Hematopoietic multipotent progenitor cell treated with erythropoietin and hydrocortisone succinate and interleukin-3 and kit ligand, for 8 days (in vitro differentiated cells): ENCODE measurements around the gene LRRN4.
"Not testable (repeated sequence)": the region's sequence is repeated elsewhere in the genome, so short reads cannot be mapped to it uniquely, and the experiment has no call there.

Source experiments
- DNase-seq: peaks from one replicate; pipeline ENCODE4 v3.0.0-alpha.2; 2015

LRRN4 gene

DNA sequence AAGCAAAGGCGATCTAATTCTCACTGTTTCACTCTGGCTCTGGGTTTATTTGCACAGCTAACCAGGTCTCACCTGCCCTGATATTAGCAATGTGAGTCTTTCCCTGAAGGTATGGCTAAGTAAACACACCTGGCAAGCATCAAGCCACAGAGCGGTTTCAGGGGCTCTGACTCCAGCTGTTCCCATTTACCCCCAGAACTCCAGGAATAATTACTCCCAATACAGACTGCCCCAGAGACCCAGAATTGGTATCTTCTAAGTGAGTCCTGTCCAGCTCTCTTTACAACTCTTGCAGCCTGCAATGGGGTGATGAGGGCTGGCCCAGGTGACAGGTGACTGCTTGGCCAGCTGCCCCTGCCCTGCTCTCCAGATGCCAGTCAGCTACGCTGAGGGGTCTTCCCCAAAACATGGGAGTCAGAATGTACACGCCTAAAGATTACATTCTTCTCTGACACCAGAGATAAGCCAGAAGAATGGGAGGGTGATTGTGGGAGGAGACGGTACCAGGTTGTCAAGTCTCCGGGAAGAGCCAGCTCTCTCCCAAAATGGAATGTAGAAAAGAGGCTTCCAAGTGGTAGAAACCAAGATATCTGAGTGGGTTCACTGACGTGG, 4.9 kb upstream of the LRRN4 start:
- DNase-seq: no peak

DNA sequence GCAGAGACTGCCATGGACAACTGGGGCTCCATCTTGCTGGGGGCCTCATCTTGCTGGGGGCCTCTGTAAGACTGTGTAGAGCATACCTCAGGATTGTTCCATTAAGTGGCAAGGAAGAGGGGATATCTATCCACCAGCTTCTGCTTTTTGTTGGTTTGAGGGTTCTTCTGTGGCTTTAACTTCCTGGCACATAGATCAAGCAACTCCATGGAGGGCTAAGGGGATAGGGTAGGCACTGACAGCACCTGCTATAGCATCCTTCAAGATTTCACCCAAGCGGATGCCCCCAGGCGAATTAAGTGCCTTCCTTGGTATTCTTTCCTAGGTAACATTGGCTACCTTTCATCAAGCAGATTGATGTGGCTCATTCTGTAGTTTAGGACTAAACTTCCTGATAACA, 3.8 kb upstream of the LRRN4 start:
- no peak for DNase-seq

DNA sequence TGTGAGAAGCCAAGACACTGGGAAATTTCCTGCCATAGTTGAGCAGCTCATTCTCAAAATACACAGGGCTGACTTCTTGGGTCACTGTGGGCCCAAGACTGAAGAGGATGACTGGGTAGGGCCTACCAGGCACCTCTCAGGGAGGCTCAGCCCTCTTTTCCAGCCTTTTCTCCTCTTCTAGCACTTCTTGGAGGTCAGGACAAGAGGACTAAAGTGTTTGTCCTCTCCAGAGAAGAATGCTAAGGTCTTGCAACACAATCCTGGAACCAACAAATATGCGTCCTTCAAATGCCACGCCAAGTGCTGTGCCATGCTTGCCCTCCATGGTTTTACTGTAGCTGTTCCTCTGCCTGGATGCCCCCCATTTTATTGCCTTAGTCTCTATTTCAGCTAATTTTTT, 3.3 kb upstream of the LRRN4 start:
- DNase-seq: no peak

DNA sequence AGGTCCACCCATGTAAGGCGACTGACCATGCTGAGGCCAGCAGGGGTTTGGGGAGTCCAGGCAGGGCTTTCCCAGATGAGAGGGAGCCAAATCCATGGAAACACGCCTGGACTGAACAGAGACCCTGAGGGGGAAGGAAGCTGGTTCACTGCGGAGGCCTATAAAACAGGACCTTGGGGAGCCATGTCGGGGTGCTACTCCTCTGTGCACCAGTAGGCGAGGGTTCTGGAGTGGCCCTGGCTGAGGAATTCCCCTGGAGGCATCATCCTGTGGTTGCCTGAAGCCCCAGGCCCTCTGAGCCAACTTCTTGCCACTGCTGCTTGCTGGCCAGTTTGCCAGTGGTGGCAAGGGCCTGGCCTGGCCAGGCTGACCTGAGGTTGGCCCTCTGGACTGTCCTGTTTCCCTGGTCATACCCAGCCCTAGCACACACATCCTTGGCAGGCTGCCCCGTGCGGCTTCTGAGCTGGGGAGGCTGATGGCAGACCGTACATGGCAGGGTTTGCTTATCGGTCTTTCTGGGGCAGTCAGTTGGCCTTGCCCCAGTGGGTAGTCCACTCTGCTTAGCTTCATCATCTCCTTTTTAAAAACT, 2.2 kb upstream of the LRRN4 start:
- DNase-seq: no peak

DNA sequence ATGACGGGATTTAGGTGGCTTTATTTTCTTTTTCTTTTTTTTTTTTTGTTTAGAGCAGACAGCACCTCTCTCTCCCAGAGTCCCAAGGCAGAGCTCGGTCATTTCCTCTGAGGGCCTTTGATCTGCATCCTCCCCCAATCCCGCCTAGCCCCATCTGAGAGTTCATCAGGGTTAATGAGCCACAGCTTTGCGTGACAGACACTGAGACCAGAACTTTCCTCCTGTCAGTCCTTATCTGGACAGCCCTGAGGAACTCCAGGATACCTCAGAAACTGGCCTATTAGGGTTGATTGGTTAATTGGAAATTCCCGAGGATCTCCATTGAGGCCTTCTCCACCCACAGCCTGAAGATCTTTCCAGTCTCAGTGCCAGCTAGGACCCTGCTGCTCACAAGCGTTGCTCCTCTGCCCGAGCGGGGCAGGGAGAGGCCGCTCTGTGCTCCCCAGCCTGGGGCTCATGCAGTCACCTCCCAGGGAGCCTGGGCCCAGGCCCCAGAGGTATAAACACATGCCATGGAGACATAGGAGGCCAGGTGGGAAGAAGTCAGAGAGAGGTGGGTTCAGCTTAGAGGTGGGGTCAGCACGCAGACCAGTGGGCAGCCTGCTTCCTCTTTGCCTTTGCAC, 1.4 kb upstream of the LRRN4 start:
- no peak for DNase-seq

DNA sequence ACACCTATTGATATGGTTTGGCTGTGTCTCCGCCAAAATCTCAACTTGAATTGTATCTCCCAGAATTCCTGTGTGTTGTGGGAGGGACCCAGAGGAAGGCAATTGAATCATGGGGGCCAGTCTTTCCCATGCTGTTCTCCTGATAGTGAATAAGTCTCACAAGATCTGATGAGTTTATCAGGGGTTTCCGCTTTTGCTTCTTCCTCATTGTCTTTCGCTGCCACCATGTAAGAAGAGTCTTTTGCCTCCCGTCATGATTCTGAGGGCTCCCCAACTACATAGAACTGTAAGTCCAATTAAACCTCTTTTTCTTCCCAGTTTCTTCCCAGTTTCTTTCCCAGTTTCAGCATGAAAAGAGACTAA, 810 bp upstream of the LRRN4 start:
- DNase-seq: not testable (repeated sequence)

DNA sequence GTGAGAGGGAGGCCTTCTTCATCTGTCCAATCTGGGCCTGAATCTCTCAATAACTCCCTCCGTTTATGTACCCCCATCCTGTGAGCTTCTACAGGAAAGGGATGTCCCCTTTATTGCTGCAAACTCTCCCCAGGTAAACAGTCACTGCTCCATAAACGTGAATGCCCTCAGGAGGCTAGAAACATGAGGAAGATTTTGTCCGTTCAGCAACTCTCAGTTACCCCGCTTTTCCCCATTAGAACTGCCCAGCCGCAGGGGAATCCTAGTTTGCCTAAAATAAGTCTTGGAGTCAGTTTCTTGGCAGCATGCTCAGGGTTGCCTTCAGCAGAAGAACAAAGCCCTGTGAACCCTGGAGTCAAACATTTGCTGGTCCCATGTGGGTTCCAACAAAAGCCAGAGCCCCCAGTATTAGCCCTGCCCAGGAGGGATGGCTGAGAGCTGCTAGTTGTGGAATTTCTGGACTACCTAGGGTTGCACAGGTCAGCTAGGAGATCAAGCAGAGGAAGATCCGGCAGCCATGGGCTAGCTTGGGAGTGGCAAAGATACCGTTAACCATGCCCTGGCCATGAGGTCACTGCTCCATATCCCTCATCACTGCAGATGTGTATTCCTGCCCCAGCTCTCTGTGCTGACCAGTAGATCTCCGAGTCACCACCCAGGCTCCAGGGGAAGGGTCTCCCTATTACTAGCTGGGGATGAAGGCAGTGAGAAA, 640 bp downstream of the LRRN4 start:
- no peak for DNase-seq

DNA sequence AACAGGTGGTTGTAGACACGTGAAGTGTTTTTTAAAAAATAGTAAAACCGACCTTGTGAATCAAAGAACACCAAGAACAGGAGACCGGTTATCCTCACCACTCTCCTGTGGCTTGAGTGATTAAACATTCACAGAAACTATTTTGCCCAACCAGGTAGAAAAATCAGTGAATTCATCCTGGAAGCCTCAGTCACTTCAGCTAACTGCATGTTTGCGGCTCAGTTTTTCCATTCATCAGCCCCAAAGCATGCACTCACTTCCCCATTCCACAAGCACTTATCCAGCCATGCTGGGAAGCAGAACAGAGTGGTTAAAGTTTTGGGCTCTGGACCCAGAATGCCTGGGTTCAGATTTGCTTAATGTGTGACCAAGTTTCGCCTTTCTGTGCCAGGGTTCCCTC, 2.4 kb downstream of the LRRN4 start:
- no peak for DNase-seq

DNA sequence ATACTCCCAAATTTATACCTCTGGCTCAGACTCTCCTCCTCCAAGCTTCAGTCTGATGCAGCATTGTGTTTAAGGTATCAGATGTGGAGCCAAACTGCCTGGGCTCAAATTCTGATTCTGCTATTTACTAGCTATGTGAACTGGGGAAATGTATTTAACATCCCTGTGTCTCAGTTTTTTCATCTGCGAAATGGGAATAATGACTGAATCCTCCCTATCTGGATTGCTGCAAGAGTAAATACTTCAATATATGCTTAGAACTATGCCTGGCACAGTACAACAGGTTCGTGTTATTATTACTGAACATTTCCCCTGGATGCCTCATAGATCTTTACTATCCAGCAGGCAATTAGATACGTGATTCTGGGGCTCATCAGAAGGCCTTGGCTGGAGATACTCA, 5.5 kb downstream of the LRRN4 start:
- DNase-seq: no peak

DNA sequence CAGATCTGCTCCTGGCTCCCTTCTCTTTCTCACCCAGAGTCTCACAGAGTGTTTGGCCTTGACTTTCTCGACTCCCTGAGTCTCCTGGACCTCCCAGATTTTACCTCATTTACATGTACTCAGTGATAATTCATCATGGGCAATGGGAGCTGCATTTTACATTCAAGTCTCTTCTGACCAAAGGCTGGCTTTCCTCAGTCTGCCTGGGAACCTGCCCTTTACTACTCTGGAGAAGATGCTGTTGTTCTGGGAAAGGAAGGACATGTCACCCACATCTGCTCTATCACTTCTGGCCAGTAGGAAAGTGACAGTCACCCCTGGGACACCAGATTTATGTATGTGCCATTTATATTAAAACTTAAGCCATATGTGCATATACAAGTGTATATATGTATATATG, 7.4 kb downstream of the LRRN4 start:
- DNase-seq: no peak

DNA sequence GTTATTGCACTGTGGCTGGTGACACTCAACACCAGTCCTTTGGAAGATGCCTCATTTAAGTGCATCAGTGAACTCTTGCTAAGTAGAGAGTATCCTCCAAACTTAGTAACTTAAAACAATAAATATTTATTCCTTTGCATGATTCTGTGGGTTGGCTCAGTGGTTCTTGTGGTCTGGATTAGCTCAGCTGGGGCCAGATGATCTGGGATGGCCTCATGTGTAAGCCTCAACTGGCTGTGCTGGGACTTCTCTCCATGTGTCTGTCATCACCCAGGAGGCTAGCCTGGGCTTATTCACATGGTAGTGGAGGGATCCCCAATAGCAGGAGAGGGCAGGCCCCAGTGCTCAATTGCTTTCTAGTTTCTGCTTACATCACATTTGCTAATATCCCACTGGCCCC, 8.3 kb downstream of the LRRN4 start:
- no peak for DNase-seq

DNA sequence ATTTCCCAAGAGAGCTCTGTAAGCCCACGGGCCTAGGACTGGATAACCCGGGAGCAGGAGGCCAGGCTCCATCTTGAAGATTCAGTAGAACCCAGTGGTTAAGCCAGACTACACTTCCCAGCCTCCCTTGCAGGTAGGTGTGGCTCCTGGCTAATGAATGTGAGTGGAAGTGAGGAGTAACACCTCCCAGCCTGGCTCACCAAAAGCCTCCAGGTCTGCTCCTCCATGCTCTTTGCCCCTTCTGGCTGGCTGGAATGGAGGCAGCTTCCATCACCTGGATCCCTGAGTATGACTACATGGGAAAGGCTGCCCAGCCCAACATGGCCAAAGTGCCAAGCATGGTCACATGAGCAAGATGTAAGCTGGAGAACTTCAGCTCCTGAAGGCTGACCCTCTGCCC, 9.7 kb downstream of the LRRN4 start:
- DNase-seq: peak; percentile 31

DNA sequence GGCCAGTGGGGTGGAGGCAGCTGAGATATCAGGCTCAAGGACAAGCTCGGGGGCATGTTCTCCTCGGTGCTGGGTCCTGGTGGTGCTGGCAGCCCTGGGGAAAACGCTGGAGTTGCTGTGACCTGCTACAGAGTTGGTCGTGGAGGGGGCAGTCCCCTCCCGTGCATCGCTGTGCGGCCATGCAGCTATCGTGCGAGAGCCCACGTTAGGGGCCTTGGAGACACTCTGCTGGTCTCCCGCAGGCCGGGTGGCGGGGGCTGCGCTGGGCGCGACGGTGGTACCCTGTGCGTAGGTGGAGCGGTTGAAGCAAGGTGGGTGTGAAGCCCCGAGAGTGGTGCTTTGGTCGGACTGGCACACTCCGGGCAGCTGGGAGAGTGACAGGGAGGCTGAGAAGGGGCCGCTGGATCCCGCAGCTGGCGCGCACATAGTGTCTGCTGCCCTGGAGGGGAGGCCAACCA, 12.0 kb downstream of the LRRN4 start:
- no peak for DNase-seq

DNA sequence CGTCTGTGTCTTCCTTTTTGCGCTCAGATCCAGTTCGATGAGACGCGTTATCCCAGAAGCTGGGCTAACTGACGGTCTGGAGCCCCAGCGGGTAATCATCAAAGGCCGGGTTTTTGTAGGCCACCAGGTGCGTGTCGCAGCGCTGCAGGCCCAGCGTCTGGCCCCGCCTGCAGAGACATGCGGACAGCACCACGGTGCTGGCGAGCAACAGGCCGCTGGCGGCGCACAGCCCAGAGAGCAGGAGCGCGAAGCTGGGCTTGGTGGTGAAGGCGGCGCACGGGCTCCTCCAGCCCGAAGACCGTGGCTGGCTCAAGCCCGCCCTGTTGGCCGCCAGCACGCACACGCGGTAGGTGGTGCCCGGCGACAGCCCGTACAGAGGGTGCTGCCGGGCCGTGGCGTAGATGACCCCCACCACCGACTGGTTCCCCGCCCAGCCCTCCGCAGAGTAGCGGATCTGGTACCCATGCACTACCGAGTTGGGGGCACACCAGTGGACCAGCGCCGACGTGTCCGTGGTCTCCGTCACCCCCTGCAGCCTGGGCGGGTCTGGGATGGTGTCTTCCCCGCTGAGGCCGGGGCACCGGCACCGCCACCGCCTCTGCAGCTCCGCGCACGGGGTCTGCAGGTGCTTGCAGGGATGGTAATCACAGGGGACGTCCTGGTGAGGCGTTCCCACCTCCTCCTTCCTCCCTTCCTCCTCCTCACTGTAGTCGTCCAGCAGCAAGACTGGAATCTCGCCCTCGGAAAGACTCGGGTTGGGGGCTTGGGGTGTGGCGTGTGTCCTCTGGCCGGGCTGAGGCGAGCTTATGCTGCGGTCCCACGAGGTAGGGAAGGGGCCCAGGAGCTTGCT, 12.7 kb downstream of the LRRN4 start:
- no peak for DNase-seq

DNA sequence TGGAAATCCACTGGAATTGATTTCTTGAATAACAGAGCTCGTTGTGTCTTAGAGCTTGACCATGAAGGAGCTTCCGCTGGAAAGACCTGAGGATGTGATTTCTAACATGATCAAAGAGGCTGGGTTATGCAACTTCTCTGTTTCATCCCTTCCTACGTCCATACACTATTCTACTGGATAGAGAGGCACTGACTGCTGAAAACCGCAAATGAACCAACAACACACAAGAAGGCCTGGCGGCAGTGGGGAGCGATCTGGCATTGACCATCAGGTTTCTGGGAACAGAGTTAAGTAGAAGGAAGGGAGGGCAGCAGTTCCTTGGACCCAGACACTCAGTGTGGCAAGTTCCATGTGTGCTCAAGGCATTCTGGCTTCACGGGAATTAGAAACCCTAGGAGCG, 13.3 kb downstream of the LRRN4 start:
- no peak for DNase-seq

DNA sequence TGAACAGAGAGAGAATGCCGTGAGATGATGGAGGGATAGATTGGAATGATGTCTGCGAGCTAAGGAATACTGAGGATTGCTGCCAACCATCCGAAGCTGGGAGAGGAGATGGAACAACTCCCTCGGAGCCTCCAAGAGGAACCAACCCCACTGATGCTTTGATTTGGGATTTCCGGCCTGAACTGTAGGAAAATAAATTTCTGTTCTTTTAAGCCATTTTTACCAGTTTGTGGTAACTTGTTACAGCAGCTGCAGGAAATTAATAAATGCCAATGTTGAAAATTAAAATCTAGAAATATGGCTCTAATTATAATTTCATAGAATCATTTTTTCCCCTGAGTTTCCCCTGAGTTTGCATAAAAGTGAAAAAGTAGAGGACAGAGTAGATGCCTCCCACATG, 14.1 kb downstream of the LRRN4 start:
- DNase-seq: no peak

DNA sequence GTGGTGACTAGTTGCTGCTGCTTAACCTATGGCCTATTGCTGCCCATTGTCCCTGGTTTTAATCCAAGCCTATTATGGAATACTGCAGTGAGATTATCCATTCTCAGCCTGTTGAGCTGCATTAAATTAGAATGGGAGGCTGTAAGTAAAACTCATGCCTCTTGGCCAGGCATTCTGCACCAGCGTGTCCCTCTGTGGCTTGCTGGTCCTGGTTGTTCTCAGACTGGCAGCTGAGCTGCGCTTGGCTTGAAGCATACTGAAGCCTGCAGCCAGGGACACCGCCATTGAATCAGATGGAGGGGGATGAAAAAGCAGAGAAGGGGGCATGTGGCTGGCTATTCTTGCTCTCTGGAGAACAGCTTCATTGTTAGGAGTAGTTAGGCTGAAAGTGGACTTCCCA, 15.6 kb downstream of the LRRN4 start:
- DNase-seq: no peak

DNA sequence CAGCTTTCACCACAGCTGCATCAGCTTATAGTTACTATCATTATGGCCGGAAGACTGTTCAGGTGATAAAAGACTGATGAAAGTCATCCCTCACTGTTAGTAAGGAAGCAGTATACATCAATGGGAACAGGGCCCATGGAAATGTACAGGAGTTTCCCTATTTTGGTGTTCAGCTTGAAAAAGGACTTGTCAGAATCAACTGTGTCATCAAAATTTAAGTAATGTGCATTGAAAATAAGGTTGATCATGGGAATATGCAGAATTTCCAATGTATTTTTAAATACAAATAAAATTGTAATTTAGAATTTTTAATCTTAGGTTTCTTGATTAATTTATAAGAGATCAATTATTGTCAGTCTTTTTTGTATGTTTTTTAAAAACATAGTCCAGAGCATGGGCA, 16.8 kb downstream of the LRRN4 start:
- no peak for DNase-seq

DNA sequence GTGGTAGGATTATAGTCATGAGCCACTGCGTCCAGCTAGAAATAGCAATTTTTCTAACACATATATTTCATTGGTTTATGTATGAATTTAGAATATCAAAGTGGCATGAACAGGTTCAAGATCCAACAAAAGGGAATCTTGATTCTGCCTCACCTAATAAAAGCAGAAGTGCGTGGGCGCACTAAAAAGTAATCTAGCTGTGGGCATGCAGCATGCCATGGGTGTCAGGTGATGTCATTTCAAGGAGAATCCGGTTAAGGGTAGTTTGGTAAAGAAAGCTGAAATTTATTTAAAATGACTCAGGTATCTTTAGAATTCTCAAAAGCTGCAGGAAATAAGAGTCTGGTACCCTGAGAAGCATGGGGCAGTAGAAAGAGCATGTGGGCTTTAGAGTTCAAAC, 17.6 kb downstream of the LRRN4 start:
- no peak for DNase-seq

DNA sequence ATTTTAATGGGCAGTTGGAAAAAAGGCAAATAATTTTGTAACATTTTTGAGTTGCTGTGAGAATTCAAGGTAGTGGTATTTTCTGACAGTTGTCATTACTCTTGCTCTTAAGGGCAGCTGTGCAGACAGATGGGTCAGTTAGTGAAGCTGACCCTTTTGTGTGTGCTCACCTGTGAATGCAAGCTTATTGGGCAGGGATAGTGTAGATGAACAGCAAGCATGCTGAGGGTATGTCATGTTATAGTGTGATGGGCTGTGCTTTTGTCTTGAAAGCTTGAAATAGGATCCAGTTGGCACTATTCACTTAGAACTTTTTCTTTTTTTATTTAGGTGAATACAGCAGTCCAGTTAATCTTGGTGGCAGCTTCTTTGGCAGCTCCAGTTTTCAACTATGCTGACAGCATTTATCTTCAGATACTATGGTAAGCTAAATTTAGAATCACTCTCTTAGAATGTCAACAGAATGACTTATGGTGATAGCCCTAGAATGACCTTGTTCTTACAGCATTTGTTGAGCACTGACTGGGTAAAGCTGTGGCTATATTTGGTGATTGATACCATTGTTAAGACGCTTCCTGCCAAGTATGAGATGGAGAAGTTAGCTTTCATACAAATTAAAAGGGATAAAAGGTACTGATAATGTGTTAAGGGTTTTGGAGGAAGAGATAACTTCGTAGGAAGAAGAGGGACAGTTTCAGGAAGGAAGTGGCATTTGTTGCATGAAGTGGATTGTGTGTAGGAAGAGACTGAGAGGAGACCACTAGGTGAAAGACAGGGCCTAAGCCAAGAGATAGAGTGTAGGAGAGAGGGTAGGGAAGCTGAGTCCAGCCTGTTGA, 19.5 kb downstream of the LRRN4 start:
- no peak for DNase-seq

DNA sequence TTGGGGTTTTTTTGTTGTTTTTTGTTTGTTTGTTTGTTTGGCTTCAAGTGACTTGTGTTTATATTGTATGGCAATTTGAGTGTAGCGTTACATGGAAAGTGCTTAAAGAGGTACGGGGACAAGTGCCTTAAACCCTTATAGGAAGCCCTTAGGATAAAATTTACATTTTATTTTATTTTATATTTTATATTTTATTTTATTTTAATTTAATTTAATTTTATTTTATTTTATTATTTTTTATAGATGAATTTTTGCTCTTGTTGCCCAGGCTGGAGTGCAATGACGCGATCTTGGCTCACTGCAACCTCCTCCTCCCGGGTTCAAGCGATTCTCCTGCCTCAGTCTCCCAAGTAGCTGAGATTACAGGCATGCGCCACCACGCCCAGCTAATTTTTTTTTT, 21.0 kb downstream of the LRRN4 start:
- DNase-seq: not testable (repeated sequence)

DNA sequence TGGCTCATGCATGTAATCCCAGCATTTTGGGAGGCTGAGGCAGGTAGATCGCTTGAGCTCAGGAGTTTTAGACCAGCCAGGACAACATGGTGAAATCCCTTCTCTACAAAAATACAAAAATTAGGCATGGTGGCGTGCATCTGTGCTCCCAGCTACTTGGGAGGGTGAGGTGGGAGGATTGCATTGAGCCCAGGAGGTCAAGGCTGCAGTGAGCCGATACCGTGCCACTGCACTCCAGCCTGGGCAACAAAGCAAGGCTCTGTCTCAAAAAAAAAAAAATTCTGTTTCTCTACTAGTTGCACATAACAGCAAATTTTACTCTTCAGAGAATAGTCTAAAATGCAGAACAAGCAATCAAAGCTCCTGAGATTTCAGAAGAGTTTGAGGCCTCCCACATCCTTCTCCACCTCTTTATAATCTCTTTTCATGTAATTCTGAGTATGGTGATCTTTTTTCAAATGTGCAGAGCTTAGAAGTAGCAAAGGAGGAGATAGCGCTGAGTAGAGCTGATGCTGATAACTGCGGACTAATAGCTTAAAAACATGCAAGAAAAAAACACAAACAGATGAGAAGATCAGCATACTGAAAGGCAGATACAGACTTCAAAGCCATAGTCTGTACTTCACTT, 23.3 kb downstream of the LRRN4 start:
- DNase-seq: no peak
